Ovary (tissue), 3 donors: ENCODE measurements around the gene KLF3.

Experiments
- CTCF ChIP-seq, 3 donors: fragments of 450-650 bp in 2 of 3; fragments of 200-600 bp in 1 of 3; IDR thresholded peaks; one replicate each; pipeline versions ENCODE4 v1.5.1 to v1.8.0; 2016 to 2022; ENCODE audit warnings: antibody characterized with exemption in 3 of 3, mild to moderate bottlenecking in 1 of 3
- POLR2A ChIP-seq: fragments of 450-650 bp; IDR thresholded peaks from one replicate; pipeline ENCODE4 v1.6.1; 2017; ENCODE audit warnings: antibody characterized with exemption, mild to moderate bottlenecking, moderate library complexity
- donor health status: DM: no; HTN: no; CAD: no.

DNA sequence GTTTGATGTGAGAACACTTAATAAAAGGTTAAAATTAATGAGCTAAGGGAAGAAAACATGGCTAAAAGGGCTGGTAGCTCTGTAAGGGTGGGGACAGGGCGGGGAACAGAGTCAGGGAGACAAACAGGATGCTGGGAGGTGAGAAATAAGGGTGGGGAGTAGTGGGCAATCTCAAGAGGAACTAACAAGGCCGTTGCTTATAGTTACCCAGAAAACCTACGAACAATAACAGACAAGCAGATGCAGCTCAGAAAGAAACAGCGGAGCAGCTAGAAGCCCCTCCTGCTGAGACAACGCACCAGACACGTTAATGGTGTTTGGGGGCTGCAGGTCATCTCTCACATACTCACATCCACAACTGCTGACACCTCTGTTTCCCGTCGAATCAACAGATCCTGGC is 9.7 kb upstream of the KLF3 start:
- TF ChIP-seq CTCF (IDR thresholded peaks at IDR 0.05), result no peak
- TF ChIP-seq POLR2A, result no peak
